Panc1 (cell line): Measurements from ENCODE around the gene OR14I1.

Source experiments
- CTCF ChIP-seq: fragments of 450-650 bp; IDR thresholded peaks from 2 replicates; pipeline ENCODE4 v1.5.1; 2017; ENCODE audit warnings: mild to moderate bottlenecking
- POLR2AphosphoS5 ChIP-seq: IDR thresholded peaks from 2 replicates; pipeline ENCODE4 v1.6.1; 2012; ENCODE audit warnings: mild to moderate bottlenecking, low read depth, low read length, moderate library complexity
- REST ChIP-seq, 2 experiments: IDR thresholded peaks; 2 replicates each; pipeline ENCODE4 v1.6.1; 2011 to 2012; ENCODE audit warnings: low read depth in 2 of 2, control low read depth in 1 of 2, low read length in 1 of 2, mild to moderate bottlenecking in 1 of 2, moderate library complexity in 1 of 2; ENCODE audit not compliant: insufficient read depth in 1 of 2
- SIN3A ChIP-seq: IDR thresholded peaks from 2 replicates; pipeline ENCODE4 v1.6.1; 2012; ENCODE audit warnings: low read depth, mild to moderate bottlenecking, low read length, moderate library complexity, borderline replicate concordance; ENCODE audit not compliant: insufficient read depth
- TCF7L2 ChIP-seq: IDR thresholded peaks from 2 replicates; pipeline ENCODE4 v1.6.1; 2011; ENCODE audit warnings: mild to moderate bottlenecking, low read depth, low read length, inconsistent platforms

- TF ChIP-seq CTCF, result no peak
- no peak for TF ChIP-seq POLR2AphosphoS5
- no peak for TF ChIP-seq REST (IDR thresholded peaks at IDR 0.05; ENCODE audit: insufficient read depth in 1 of 2, low read depth in 2 of 2, low read length in 1 of 2)
- TF ChIP-seq SIN3A, result no peak
- no peak for TF ChIP-seq TCF7L2
Observed at GRCh38 chr1:248670003-248670402, 32.6 kb downstream of the OR14I1 start.
